Gastroesophageal sphincter (tissue), 3 donors: ENCODE results near the gene PDLIM5.

Experiments
- POLR2AphosphoS5 ChIP-seq: sonication (generic); formaldehyde crosslinking; IDR thresholded peaks from one replicate; pipeline ENCODE4 v1.6.1; 2017; ENCODE audit warnings: antibody characterized with exemption
- TF ChIP-seq, protein P1 (sequence below), 4 experiments: fragments of 200-600 bp in 2 of 4; fragments of 450-650 bp in 2 of 4; sonication (generic) in 1 of 4; IDR thresholded peaks; one replicate each; pipeline ENCODE4 v1.5.1; 2017 to 2019; ENCODE audit warnings: antibody characterized with exemption in 4 of 4, mild to moderate bottlenecking in 2 of 4, moderate library complexity in 2 of 4

- TF ChIP-seq, protein P1, sequence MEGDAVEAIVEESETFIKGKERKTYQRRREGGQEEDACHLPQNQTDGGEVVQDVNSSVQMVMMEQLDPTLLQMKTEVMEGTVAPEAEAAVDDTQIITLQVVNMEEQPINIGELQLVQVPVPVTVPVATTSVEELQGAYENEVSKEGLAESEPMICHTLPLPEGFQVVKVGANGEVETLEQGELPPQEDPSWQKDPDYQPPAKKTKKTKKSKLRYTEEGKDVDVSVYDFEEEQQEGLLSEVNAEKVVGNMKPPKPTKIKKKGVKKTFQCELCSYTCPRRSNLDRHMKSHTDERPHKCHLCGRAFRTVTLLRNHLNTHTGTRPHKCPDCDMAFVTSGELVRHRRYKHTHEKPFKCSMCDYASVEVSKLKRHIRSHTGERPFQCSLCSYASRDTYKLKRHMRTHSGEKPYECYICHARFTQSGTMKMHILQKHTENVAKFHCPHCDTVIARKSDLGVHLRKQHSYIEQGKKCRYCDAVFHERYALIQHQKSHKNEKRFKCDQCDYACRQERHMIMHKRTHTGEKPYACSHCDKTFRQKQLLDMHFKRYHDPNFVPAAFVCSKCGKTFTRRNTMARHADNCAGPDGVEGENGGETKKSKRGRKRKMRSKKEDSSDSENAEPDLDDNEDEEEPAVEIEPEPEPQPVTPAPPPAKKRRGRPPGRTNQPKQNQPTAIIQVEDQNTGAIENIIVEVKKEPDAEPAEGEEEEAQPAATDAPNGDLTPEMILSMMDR (IDR thresholded peaks at IDR 0.05) = no peak
- no peak for TF ChIP-seq POLR2AphosphoS5
Measured at GRCh38 chr4:94511591-94511990, 59.8 kb downstream of the PDLIM5 start.
